ENCODE results near the gene PCDHGB4. TPM values are rescaled to one million over a fixed set of nuclear protein-coding genes. Genes with fewer than 3 reads are reported as not detected.
"Not testable (repeated sequence)": the region's sequence is repeated elsewhere in the genome, so short reads cannot be mapped to it uniquely, and the experiment has no call there.

PCDHGB4 gene
- total and polyA plus RNA-seq, 11 donors = 2.0 to 11.9 (median 6.8) TPM

GRCh38 chr5:141430332-141431113, 43.0 kb downstream of the PCDHGB4 start, which contains the start of gene PCDHGA12:
Gene PCDHGA12 (plus strand): TSS chr5:141430507. CDS start chr5:141430760, 253 bp downstream.
- intact Hi-C loops (cut with DNase I) = loop anchor here in 5 of 10 donors (1.0 to 5.0 kb wide), 4 partner anchors 94 to 132 kb away; no protein-coding TSS in a partner anchor
- H3K27ac ChIP-seq = peak within 1 kb of the TSS in 8 of 12 donors; percentile 10 to 67 (median 40)
- peaks cover 0 to 16% (median 0%) of the 10 kb centered on the region in 12 donors for H3K4me1 ChIP-seq
- DNase-seq (peak in 4 of 5 donors; percentile 56 to 77 (median 65)), ATAC-seq (peak; percentile 67 to 94 (median 86))
- peaks cover 0 to 33% (median 0%) of the 10 kb centered on the region in 9 donors for H3K36me3 ChIP-seq
- H3K27me3 ChIP-seq = peaks cover 0 to 52% (median 0%) of the 10 kb centered on the region in 9 donors
- WGBS, 4 donors = 21 to 35% (median 28%) methylated on average over 33 of the region's 33 CpGs
- peaks cover 0 to 99% (median 45%) of the 10 kb centered on the region in 12 donors for H3K9me3 ChIP-seq
- peak within 1 kb of the TSS in 11 of 12 donors; percentile 19 to 58 (median 42) for H3K4me3 ChIP-seq
- peak; percentile 34 to 73 (median 55) for TF ChIP-seq CTCF (IDR thresholded peaks at IDR 0.05)
- no peak for TF ChIP-seq POLR2A (IDR thresholded peaks at IDR 0.05)

GRCh38 chr5:141431286-141431685, 43.8 kb downstream of the PCDHGB4 start:
- intact Hi-C loops (cut with DNase I) = loop anchor here in 4 of 10 donors (5.0 kb wide), 3 partner anchors 96 to 131 kb away; no protein-coding TSS in a partner anchor
- TF ChIP-seq POLR2A (IDR thresholded peaks at IDR 0.05) = no peak
- no peak for TF ChIP-seq CTCF (IDR thresholded peaks at IDR 0.05)
- H3K9me3 ChIP-seq = peaks cover 0 to 99% (median 41%) of the 10 kb centered on the region in 12 donors
- peak overlapping the region in 5 of 12 donors; percentile 25 to 67 (median 38) for H3K27ac ChIP-seq
- DNase-seq (no peak), ATAC-seq (peak in 3 of 4 donors; percentile 19 to 51 (median 49))
- peaks cover 0 to 16% (median 0%) of the 10 kb centered on the region in 12 donors for H3K4me1 ChIP-seq
- 23 to 43% (median 26%) methylated on average over 37 of the region's 37 CpGs for WGBS, 4 donors
- H3K27me3 ChIP-seq = peaks cover 0 to 46% (median 0%) of the 10 kb centered on the region in 9 donors
- peaks cover 0 to 26% (median 0%) of the 10 kb centered on the region in 9 donors for H3K36me3 ChIP-seq
- H3K4me3 ChIP-seq = peak overlapping the region in 11 of 12 donors; percentile 19 to 58 (median 42)

GRCh38 chr5:141432308-141432707, 44.8 kb downstream of the PCDHGB4 start:
- intact Hi-C loops (cut with DNase I) = loop anchor here in 4 of 10 donors (5.0 kb wide), 3 partner anchors 95 to 130 kb away; no protein-coding TSS in a partner anchor
- Histone ChIP-seq H3K27me3 (peaks cover 0 to 44% (median 0%) of the 10 kb centered on the region in 9 donors), H3K4me1 (peaks cover 0 to 16% (median 0%) of the 10 kb centered on the region in 12 donors), H3K36me3 (peaks cover 0 to 22% (median 0%) of the 10 kb centered on the region in 9 donors), H3K9me3 (peaks cover 0 to 99% (median 33%) of the 10 kb centered on the region in 12 donors)
- H3K4me3 ChIP-seq, H3K27ac ChIP-seq, ATAC-seq, DNase-seq: not testable (repeated sequence)
- WGBS, 4 donors = 20 to 41% (median 41%) methylated on average over 1 to 38 of the region's 38 CpGs

GRCh38 chr5:141432726-141433125, 45.2 kb downstream of the PCDHGB4 start:
- peaks cover 0 to 18% (median 0%) of the 10 kb centered on the region in 9 donors for H3K36me3 ChIP-seq
- peaks cover 0 to 16% (median 0%) of the 10 kb centered on the region in 12 donors for H3K4me1 ChIP-seq
- not testable (repeated sequence) for ATAC-seq, H3K4me3 ChIP-seq, H3K27ac ChIP-seq, DNase-seq
- peaks cover 0 to 99% (median 30%) of the 10 kb centered on the region in 12 donors for H3K9me3 ChIP-seq
- peaks cover 0 to 44% (median 0%) of the 10 kb centered on the region in 9 donors for H3K27me3 ChIP-seq
- intact Hi-C loops (cut with DNase I) = loop anchor here in 4 of 10 donors (5.0 kb wide), 3 partner anchors 95 to 130 kb away; no protein-coding TSS in a partner anchor
- 39 to 56% (median 49%) methylated on average over 14 to 29 of the region's 29 CpGs for WGBS, 4 donors

All from heart left ventricle (tissue), 16 donors.